Adrenal gland (tissue), 5 donors: ENCODE data around the gene IFI27L1.

ENCODE experiments used
- CTCF ChIP-seq, 6 experiments: fragments of 450-650 bp in 4 of 6; fragments of 200-600 bp in 2 of 6; sonication (generic) in 1 of 6; IDR thresholded peaks; 1 replicate in 5 of 6; 2 replicates in 1 of 6; pipeline versions ENCODE4 v1.5.1 to v1.8.0; 2016 to 2021; ENCODE audit warnings: antibody characterized with exemption in 6 of 6, mild to moderate bottlenecking in 2 of 6, moderate library complexity in 1 of 6
- POLR2A ChIP-seq, 2 donors: fragments of 450-650 bp; IDR thresholded peaks; one replicate each; pipeline ENCODE4 v1.6.1; 2017; ENCODE audit warnings: antibody characterized with exemption in 2 of 2, mild to moderate bottlenecking in 2 of 2, moderate library complexity in 1 of 2
- donor health status: DM: no; HTN: no; CAD: no.

DNA sequence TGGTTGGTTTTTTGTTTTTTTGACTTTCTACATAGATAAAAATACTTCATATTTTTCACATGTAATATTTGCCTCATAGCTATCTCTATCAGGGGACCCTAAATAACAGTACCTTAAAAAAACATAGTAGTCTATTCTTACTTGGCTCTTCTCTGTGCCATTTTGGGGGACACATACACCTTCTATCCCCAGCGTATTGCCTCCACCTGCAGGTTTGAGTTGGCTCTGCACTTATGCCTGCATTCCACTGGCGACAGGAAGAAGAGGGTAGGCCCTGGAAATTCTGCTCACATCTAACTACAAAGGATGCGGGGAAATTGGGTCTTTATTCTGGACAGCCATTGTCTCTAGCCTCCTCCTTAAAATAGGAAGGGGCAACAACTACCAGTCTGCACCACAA lies 62.1 kb downstream of the IFI27L1 start:
- peak in 2 of 6 experiments; percentile 9 to 18 for TF ChIP-seq CTCF (IDR thresholded peaks at IDR 0.05)
- no peak for TF ChIP-seq POLR2A (IDR thresholded peaks at IDR 0.05)
